ENCODE data around the gene MRPS12. TPM values are rescaled to one million over a fixed set of nuclear protein-coding genes. Genes with fewer than 3 reads are reported as not detected.

MRPS12 gene
- total RNA-seq, 1 donor from 2014 or later = 60.4 TPM

DNA sequence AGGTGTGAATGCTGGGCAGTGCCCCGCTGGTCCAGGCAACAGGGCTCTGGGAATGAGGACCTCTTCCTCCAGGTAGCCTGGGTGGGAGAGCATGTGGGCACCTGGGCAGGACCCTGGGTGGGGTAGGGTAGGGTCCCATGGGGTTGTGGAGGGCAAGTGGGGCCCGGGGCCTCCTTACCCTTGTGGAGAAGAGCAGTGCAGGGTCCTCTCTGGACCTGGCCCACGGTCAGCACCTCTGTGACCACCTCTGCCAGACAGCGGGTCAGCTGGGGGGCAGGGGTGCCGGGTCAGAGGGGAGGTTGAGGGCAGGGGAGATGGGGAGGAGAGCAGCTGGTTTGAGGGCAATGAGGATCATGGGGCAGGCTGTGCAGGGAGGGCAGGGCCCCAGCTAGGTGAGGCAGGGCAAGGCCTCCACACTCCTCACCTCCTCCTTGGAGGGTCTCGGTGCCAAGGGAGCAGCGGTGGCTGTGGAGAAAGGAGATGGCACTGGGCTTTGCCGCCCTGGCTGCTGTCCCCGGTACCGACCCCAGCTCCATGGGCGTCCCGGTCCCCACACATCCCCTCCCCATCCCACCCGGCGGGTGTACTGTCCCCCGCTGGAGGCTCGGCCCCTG lies 19.2 kb upstream of the MRPS12 start:
- no peak for ATAC-seq

DNA sequence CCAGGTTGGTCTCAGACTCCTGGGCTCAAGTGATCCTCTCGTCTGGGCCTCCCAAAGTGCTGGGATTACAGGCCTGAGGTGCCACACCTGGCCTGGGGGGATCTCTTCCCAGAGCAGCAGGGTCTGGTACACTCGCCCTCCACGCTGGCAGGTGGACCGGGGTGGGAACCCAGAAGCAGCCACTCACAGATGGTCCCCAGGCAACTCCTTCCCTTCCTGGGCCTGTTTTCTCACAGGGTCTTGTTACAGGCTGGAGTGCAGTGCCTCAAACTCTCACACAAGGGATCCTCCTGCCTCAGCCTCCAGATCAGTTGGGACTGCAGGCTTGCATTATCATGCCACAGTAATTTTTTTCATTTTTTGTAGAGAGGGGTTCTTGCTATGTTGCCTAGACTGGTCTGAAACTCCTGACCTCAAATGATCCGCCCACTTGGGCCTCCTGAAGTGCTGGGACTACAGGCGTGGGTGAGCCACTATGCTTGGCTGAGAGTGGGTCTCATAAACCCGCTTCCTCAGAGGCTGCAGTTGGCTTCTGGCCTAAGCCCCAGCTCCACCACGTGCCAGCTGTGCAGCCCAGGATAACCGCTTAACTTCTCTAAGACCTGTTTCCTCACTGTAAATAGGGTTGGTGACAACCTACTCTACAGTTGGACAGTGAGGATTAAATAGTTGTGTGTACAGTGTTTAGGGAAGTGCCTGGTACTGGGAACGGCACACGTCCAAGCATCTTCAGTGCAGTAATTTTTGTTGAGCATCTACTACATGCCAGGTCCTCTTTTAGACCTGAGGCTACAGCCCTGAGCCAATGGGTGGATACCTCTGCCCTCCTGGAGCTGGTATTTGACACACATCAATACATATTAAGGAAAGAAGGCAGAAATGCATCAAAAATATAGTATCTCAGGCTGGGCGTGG lies 17.9 kb upstream of the MRPS12 start:
- no peak for ATAC-seq

DNA sequence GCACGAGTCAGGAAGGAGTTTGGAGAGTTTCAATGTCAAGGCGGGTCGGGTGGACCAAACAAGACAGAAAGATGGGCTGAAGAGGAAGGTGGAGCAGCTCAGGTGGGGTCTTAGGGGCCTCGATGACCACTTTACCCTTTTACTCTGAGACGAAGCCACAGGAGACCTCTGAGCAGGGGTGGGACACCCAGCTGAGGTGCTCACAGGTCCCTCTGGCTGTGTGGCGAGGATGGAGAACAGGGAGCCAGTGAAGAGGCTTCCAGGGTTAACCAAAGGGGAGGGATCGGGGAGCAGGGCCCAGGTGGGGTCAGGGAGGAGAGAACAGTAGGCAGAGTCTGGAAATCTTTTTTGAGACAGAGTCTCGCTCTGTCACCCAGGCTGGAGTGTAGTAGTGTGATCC lies 16.8 kb upstream of the MRPS12 start:
- no peak for ATAC-seq

DNA sequence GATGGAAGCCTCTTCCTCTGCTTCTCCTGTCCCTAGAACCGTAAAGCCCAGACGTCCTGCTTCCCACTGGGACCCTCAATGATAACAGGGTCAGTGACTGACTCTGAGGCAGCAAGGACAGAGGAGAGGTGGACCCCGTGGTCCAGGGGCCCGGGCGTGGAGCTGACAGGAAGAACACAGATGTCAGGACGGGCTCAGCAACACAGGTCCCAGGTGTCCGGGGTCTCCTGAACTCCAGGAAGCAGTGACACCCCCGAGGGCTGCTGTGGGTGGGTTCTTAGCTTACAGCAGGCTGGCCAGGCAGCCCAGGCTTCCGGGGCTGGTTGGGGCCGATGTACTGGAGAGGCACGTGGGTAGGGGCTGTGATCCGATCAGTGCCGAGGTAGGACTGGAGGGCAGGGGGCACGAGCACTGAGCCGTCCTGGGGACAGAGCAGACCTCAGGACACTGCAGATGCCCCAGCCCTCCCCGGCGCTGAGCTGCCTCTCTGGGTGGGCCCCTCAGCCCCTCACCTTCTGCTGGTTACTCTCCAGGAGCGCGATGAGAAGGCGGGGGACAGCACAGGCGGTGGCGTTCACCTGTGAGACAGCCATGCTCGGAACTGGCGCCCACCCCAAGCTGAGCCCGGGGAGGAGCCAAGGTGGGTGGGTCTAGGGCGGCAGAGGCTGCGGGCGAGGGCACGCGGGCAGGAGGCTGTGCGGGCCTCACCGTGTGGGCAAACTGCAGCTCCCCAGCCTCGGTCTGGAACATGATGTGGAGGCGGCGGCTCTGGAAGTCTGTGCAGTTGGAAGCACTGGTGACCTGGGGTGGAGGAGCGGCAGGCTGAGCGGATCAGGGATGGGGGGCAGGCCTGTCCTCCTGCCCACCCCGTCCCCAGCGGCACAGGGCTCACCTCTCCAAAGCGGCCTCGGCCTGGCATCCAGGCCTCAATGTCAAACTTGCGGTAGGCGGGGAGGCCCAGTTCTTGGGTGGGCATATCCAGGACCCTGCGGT lies 15.1 kb upstream of the MRPS12 start:
- ATAC-seq = no peak

DNA sequence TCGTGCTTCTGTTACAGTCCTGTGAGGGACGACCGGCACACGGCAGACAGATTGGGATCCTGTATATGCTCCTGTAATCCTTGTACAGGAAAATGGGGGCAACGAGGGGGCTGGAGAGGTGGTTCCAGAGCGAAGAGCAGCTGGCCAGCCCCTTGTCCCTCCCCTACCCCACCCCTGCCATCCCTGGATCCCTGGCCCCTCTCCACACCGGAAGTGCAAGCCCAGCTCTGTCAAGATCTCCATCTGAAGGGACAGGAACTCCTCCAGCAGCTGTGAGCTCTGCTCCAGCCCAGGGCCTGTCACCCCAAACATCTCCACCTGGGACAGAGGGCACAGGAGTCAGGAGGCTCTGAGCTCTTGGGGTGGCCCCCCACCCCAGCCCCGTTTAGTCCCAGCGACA lies 13.2 kb upstream of the MRPS12 start:
- no peak for ATAC-seq

DNA sequence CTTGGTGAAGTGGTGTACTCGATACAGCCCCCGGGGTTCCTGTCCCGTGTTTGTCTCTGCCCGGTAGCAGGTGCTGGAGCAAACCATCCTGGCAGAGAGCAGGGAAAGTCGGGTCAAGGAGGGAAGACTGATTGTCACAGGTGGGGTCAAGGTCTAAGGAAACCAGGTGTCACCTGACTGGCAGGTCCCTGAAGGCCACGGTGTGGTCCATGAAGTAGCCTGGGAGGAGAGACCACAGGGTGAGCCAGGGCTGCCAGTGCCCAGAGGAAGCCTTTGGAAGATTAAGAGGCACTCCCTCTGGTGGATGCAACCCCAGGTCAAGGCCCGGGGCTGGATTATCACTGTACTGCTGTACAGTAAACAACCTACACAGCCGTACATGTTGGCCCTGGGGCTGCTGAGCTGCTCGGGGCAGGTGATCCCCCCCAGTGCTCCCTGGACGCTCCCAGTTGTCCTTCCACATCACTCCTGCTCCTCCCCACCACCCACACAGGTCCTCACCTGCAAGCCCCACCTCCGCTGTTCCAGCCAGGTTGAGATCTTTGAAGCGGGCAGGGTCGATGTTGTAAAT lies 12.7 kb upstream of the MRPS12 start:
- ATAC-seq = peak; percentile 53

DNA sequence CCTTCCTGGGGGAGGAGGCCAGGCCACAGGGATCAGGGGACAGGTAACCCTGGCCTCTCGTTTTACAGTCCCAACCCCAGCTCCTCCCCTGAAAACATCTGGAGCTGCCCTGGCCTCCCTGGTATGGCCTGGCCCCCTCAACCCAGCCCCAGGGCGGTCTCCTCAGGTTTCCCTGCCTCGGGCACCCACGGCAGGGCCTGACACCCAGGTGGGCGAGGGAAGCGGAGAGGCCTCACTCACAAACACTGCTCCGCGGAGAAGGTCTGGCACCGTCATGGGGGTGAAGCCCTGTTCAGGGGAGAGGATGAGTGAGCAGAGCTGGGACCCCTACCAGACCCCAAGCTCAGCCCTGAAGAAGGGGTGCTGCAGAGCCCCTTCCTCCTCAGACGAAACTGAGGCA lies 12.2 kb upstream of the MRPS12 start:
- no peak for ATAC-seq

DNA sequence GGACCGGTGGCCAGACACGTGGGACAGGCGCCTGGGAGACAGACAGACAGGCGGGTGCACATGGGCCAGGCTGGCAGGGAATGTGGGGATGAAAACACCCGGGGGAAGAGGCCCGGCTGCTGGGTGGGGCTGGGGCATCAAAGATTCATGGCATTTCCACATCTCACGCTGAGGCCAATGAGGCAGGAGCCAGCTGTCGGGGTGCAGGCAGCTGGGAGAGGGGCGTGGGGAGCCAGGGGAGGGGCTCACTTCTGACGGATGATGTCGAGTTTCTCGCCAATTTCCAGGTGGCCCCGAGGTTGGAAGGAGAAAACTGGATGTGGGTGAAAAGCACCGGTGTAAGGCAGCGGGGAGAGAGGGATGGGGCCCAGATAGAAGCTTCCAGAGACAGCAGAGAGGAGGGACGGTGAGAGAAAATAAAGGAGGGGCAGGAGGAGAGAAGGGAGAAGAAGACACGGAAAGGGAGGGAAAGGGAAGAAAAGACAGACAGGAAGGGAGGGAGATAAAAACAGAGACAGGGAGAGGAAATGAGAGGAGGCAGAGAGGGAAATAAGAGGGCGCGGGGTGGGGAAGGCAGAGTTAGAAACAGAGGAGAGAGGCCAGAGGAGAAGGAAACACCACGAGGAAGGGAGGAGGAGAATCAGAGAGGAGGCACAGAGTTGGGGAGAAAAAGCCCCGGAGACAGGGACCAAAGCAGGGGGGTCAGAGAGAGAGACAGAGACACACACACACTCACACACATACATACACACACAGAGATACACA lies 10.7 kb upstream of the MRPS12 start:
- ATAC-seq = no peak

DNA sequence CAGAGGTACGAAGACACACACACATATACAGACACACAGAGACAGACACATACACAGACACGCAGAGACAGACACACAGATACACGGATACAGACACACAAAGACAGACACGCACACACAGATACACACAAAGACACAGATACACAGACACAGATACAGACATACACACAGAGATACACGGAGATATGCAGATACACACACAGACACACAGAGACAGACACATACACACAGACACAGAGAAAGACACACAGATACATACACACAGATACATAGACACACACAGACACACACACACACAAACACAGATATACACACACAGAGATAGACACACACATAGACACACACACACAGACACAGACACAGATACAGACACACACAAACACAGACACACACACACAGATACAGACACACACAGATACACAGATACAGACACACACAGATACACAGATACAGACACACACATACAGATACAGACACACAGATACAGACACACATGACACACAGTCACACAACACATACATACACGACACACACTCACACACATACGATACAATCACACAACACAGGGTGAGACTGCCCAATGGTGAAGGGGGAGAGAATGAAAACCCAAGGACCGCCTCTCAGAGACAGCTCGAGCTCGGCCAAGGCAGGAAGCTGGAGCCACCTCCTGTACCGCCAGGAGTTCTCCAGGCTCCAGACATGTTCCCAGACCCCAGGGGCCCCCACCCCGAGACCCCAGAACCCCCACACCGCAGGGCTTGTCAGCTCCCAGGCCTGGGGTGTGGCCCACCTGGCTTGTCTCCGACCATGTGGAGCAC lies 9.9 kb upstream of the MRPS12 start:
- ATAC-seq = no peak

DNA sequence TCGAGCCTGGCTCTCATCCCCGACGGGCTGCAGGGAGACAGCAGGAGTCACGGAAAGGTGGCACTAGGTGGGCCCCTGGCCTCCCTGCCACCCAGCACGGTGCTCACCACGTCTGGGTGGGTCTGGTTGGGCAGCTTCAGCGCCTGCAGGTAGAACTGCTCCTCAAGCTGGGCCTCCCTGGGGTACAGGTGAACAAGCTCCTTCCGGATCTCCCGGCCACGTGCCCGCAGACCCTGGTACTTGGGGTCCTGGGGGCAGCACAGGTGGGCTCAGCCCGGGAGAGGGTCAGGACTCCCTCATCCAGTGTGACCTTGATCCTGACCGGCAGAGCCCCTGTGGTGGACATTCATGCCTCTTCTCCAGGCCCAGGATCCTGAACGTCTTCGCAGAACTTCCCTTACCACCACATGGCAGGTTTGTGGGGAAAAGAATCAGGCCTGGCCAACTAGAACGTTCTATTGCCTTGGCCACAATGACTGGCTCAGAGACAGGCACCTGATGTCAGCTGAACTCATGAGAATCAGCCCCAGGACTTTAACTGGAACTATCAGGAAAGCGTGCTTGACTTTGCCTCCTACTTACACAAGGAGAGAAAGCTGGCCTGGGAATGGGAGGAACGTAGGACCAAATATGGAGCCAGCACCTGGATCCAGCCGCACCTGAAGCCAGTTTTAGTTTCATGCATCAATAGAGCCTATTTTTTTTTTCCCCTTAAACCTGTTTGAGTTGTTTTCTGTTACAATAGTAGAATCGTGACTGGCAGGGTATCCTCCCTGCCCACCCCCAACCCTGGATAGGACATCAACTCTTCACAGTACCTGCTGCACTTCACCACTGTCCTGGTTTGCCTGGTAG lies 9.1 kb upstream of the MRPS12 start:
- ATAC-seq = no peak

DNA sequence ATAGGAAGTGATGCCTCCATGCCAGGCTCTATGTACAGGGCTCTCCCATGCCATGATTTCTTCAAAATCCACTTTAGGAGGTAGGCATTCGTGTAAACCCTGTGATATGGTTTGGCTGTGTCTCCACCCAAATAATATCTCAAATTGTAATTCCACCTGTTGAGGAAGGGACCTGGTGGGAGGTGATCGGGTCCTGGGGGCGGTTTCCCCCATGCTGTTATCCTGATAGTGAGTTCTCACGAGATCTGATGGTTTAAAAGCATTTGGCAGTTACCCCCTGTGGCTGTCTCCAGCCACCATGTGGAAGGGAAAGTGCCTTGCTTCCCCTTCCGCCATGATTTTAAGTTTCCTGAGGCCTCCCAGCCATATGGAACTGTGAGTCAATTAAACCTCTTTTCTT lies 8.3 kb upstream of the MRPS12 start:
- ATAC-seq = no peak

DNA sequence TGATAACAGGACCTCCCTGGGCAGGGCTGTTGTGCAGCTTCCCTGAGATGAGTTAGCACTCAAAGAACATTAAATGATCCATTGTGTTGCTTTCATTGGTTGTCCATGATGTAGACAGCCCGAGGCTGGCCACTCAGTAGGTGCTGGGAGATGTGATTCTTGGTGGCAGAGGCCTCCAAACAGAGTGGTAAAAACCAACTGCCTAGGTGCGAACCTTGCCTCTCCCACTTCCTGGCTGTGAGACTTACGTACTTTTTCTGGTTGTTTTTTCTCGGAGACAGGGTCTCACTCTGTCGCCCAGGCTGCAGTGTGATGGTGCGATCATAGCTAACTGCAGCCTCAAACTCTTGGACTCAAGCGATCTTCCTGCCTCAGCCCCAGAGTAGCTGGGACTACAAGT lies 6.4 kb upstream of the MRPS12 start:
- no peak for ATAC-seq

DNA sequence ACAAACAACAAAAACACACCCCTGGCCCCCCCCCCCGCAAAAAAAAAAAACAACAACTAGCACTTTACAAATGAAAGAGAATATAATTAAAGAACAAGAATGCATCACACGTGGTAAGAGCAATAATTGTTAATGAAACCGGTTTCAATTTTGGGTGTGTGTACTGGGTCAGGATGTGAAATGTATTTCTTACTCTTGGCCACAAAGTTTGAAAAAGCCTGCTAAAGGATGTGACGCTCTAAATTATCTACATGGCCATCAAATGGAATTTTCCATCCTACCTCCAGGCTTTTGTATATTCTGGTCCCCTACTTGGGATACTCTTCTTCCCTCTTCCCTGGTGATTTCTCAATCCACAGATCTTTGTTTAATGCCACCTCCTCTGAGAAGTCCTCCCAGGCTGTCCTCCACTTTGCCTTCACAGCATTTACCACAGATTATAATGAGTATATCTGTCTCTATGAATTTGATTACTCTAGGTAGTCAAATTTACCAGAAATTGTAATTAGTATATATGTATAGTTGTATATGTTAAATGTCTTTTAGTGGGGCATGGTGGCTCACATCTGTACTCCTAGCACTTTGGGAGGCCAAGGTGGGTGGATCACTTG lies 2.2 kb upstream of the MRPS12 start:
- no peak for ATAC-seq

DNA sequence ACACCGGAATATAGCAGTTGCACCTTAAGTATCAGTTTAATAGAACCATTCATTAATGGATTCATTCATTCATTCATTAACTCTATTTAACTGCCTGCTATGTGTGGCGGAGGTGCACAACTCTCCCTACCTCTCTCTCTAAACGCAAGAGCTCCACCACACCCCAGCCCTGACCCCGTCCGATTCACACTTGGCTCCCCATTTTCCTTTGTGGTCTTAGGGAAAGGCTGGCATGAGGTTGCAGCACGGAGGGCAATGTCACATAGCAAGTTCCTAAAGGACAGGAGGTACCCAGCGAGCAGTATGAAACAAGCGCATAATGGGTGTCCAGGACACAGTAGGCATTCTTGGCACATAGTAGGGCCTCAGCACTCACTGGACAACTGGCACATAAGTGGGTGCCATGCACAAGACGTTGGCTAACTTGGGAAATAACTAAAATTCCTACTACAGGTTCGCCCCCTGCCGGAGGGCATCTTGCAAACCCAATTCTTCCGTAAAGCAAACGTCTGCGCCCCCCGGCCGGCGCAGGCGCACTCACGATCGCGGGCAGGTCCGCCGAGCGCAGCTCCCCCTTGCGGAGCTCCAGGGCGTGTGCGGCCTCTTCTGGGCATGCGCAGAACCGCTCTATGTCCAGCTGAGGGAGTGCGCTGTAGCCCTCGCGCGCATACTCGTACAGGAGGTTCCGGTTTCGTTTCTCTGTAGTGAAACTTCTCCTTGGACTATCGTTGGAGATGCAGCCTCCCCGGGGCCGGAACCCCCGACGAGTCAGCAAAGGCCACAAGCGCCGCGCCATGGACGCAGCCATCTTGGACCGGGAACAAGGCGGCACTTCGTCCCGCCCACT lies 592 bp upstream of the MRPS12 start, which contains the start of gene SARS2:
Gene SARS2 (minus strand): TSS at position 835 of the 847 bp plus-strand sequence. CDS start 27 bp downstream, at position 808.
- ATAC-seq = peak; percentile 90

DNA sequence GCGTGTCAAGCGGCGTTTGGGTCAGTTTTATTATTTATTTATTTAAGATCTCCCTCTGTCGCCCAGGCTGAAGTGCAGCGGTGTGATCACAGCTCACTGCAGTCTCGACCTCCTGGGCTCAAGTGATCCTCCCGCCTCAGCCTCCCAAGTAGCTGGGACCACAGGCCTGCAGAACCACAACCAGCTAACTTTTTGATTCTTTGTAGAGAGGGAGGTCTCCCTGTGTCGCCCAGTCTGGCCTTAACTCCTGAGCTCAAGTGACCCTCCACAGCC lies 713 bp downstream of the MRPS12 start:
- no peak for ATAC-seq

DNA sequence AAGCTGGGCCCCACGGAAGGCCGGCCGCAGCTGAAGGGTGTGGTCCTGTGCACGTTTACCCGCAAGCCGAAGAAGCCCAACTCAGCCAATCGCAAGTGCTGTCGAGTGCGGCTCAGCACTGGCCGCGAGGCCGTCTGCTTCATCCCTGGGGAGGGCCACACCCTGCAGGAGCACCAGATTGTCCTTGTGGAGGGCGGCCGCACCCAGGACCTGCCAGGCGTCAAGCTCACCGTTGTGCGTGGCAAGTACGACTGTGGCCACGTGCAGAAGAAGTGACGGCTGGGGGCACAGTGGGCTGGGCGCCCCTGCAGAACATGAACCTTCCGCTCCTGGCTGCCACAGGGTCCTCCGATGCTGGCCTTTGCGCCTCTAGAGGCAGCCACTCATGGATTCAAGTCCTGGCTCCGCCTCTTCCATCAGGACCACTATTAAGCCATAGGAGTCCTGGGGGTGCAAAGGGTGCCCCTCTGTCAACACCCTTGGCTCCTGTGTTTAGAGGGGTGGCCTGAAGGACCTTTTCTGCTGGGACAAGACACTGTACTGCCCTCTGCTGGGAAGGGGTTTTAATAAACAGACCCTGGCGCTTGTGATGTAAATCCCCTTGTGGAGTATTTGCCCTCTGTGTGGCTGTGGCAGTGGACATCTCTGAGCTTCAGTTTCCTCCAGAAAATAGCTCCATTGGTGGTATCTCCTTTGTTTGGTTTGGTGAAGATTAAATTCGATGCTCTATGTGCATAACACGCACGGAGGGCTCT lies 1.9 kb downstream of the MRPS12 start:
- no peak for ATAC-seq

DNA sequence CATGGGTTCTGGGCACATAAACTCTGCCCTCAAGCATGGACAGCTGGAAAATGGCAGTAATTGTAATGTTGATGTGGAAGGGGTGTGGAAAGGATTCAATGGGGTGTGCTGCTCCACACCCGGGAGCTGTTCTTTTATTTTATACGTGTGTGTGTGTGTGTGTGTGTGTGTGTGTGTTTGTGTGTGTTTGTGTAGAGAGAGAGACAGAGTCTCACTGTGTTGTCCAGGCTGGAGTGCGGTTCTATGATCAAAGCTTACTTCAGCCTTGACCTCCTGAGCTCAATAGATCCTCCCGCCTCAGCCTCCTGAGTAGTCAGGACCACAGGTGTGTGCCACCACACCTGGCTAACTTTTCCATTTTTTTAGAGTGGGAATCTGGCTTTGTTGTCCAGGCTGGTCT lies 2.8 kb downstream of the MRPS12 start:
- ATAC-seq = no peak

DNA sequence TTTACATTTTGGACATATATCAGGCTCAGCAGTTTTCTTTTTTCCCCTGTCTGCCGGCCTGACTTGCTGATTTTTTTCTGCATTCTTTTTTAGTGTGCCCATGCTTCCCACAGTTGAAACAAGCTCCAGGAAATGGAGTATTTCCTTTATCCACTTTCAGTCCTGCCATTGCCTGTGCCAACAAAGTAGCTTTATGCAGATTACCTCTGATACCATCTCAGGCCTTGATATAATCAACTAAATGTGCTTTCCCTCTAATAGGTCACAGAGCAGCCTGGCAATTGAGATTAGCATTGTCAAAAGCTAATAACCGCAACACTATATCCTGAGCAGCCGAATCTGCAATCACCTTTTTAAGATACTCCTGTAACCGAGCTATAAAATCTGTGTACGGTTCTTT lies 9.2 kb downstream of the MRPS12 start:
- ATAC-seq = no peak

Measured in esophagus mucosa (tissue), 1 donor.